Activated naive CD4-positive, alpha-beta T cell treated with anti-CD3 and anti-CD28 coated beads, Interleukin-2, amount 10 ng/mL, durations not matched to agents 5 hours and 36 hours (primary cell): Measurements from ENCODE around the gene ZNF668. TPM values are rescaled to one million over a fixed set of nuclear protein-coding genes. Genes with fewer than 3 reads are reported as not detected.

ENCODE experiments used
- total RNA-seq, 2 experiments: library from RNA; stranded (reverse); gene quantifications; one replicate each; pipeline ENCODE4 v1.2.3, GENCODE V29; 2021

ZNF668 gene
- total RNA-seq, result 10 to 100 TPM; 10.8 to 11.2 TPM

GRCh38 chr16:31073970-31074813 lies at the start of gene ZNF668, which contains the start of gene ZNF646:
Gene ZNF668, minus strand, starts transcription at chr16:31074240. Its CDS starts 9,781 bp downstream, at chr16:31064459.
Gene ZNF646, plus strand, starts transcription at chr16:31074422. Its CDS starts 1,903 bp downstream, at chr16:31076325.

GRCh38 chr16:31117384-31118222 lies 43.6 kb upstream of the ZNF668 start, which contains the start of gene KAT8:
Gene KAT8, plus strand, starts transcription at chr16:31117664. Its CDS starts 18 bp downstream, at chr16:31117682.

GRCh38 chr16:31108035-31108793 lies 34.2 kb upstream of the ZNF668 start, which contains the start of gene BCKDK:
Gene BCKDK, plus strand, starts transcription at chr16:31108386. Its CDS starts 838 bp downstream, at chr16:31109224.

GRCh38 chr16:31094424-31095120 lies 20.5 kb upstream of the ZNF668 start, which contains the start of gene VKORC1:
Gene VKORC1, minus strand, starts transcription at chr16:31094797. Its CDS starts 68 bp downstream, at chr16:31094729.

GRCh38 chr16:31088459-31089183 lies 14.6 kb upstream of the ZNF668 start, which contains the start of gene PRSS53:
Gene PRSS53, minus strand, starts transcription at chr16:31088943. Its CDS starts 134 bp downstream, at chr16:31088809.

GRCh38 chr16:31032736-31033708 lies 41.0 kb downstream of the ZNF668 start, which contains the start of gene STX4:
Gene STX4, plus strand, starts transcription at chr16:31033558. Its CDS starts 248 bp downstream, at chr16:31033806.

Other genes starting within 250 kb of the ZNF668 start
- gene BCL7C, start 180.2 kb downstream of the ZNF668 start, total RNA-seq, result 10 to 100 TPM; 23.0 to 23.2 TPM
- gene CTF1, start 177.6 kb downstream of the ZNF668 start, total RNA-seq, result under 1 TPM; 0.20 to 0.31 TPM
- gene FBXL19, start 150.7 kb downstream of the ZNF668 start, total RNA-seq, result 10 to 100 TPM; 22.9 to 24.6 TPM
- gene ORAI3, start 125.2 kb downstream of the ZNF668 start, total RNA-seq, result 10 to 100 TPM; 27.0 to 27.4 TPM
- 10 to 100 TPM; 25.2 to 30.0 TPM for gene SETD1A, start 116.5 kb downstream of the ZNF668 start, total RNA-seq
- 1 to 10 TPM; 3.5 to 3.6 TPM for gene HSD3B7, start 89.0 kb downstream of the ZNF668 start, total RNA-seq
- 1 to 10 TPM; 1.3 to 1.4 TPM for gene STX1B, start 63.6 kb downstream of the ZNF668 start, total RNA-seq
- 10 to 100 TPM; 67.7 to 69.5 TPM for gene STX4, start 40.7 kb downstream of the ZNF668 start, total RNA-seq
- gene ZNF646, start 182 bp upstream of the ZNF668 start, total RNA-seq, result 10 to 100 TPM; 26.2 to 27.0 TPM
- 1 to 10 TPM; 4.8 to 5.1 TPM for gene PRSS53, start 14.7 kb upstream of the ZNF668 start, total RNA-seq
- 10 to 100 TPM; 52.2 to 55.4 TPM for gene VKORC1, start 20.6 kb upstream of the ZNF668 start, total RNA-seq
- 10 to 100 TPM; 25.8 to 26.9 TPM for gene BCKDK, start 34.1 kb upstream of the ZNF668 start, total RNA-seq
- 10 to 100 TPM; 61.5 to 65.3 TPM for gene KAT8, start 43.4 kb upstream of the ZNF668 start, total RNA-seq
- not detected for gene PRSS8, start 61.5 kb upstream of the ZNF668 start, total RNA-seq
- 1 to 10 TPM; 2.0 to 3.6 TPM for gene PRSS36, start 75.8 kb upstream of the ZNF668 start, total RNA-seq
- gene FUS, start 105.9 kb upstream of the ZNF668 start, total RNA-seq, result 100 to 1,000 TPM; 492 to 544 TPM
- 10 to 100 TPM; 92.6 to 96.9 TPM for gene PYCARD, start 128.5 kb upstream of the ZNF668 start, total RNA-seq
- not detected for gene TRIM72, start 139.9 kb upstream of the ZNF668 start, total RNA-seq
- not detected for gene PYDC1, start 142.9 kb upstream of the ZNF668 start, total RNA-seq
- gene ITGAM, start 185.7 kb upstream of the ZNF668 start, total RNA-seq, result 10 to 100 TPM; 55.4 to 57.2 TPM